Activated CD8-positive, alpha-beta T cell treated with anti-CD3 and anti-CD28 coated beads for 36 hours (primary cell): Measurements from ENCODE around the gene TBC1D1. TPM values are rescaled to one million over a fixed set of nuclear protein-coding genes. Genes with fewer than 3 reads are reported as not detected.

Source experiments
- ATAC-seq: fragments of 200-7000 bp; cut with Tn5 transposase; one replicate; pipeline ENCODE4 v1.10.0; 2021; ENCODE audit warnings: mild to moderate bottlenecking, moderate library complexity
- CTCF ChIA-PET: fragments of 350-600 bp; sonication (Branson Sonifier 250); formaldehyde crosslinking; loops from one replicate; lab custom pipeline; 2021; ENCODE audit warnings: antibody characterized with exemption; lab: Charles Lee
- POLR2A ChIA-PET: fragments of 350-600 bp; sonication (Branson Sonifier 250); formaldehyde crosslinking; loops from one replicate; lab custom pipeline; 2021; ENCODE audit warnings: antibody characterized with exemption; lab: Charles Lee
- DNase-seq: peaks from one replicate; pipeline ENCODE4 v3.0.0-alpha.2; 2020
- H3K27ac Mint-ChIP-seq: one replicate; pipeline ENCODE4 v1.8.0; 2021; ENCODE audit warnings: mild to moderate bottlenecking, mixed read lengths
- H3K27me3 Mint-ChIP-seq: one replicate; pipeline ENCODE4 v1.8.0; 2021; ENCODE audit warnings: mixed read lengths
- H3K36me3 Mint-ChIP-seq: one replicate; pipeline ENCODE4 v1.8.0; 2021; ENCODE audit warnings: low read depth, mixed read lengths
- H3K4me1 Mint-ChIP-seq: one replicate; pipeline ENCODE4 v1.8.0; 2021; ENCODE audit warnings: low read depth, mixed read lengths
- H3K4me3 Mint-ChIP-seq: one replicate; pipeline ENCODE4 v1.8.0; 2021; ENCODE audit warnings: mild to moderate bottlenecking, moderate library complexity, mixed read lengths
- H3K9me3 Mint-ChIP-seq: one replicate; pipeline ENCODE4 v1.8.0; 2021; ENCODE audit warnings: mixed read lengths
- intact Hi-C: fragments of 100-400 bp; cut with micrococcal nuclease; formaldehyde crosslinking; loops from one replicate; pipeline ENCODE4 v1.10.0; 2022
- total RNA-seq, 2 experiments: library from RNA; stranded (reverse); gene quantifications; one replicate each; pipeline ENCODE4 v1.2.3, GENCODE V29; 2021
- TF ChIP-seq, protein P1 (sequence below): fragments of 200-600 bp; IDR thresholded peaks from one replicate; pipeline ENCODE4 v1.8.0; 2022; ENCODE audit warnings: antibody characterized with exemption, mild to moderate bottlenecking

The TBC1D1 gene
- total RNA-seq, 2 experiments from 2014 or later: 79.4 to 91.4 TPM

DNA sequence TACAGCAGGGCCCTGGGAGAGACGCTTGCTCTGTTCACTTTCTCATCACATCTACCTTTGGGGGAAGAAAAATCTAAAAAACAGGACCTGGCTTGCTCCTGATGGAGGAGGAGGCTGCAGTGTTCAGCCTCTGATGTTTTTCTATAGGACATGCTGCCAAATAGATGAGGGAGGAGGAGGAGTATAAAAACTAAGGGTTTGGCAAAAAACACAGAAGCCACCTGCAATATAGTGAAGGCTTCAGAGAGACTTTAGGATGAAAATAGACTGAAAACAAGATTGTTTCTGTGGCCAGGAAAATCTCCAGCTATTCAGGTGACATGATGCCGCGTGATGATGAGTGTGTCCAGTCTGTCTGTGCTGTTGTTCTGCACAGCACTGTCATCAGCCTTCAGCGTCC lies 229.9 kb downstream of the TBC1D1 start:
- peaks cover 13% of the 10 kb centered on the region for H3K4me1 Mint-ChIP-seq
- H3K27me3 Mint-ChIP-seq: no peaks in the 10 kb centered on the region
- ChIA-PET CTCF (no interaction called here), POLR2A (interaction anchor here (0.8 to 1.3 kb wide), 2 partner anchors 9 to 134 kb away, joined by 3 to 5 read pairs; no protein-coding TSS in a partner anchor)
- TF ChIP-seq, protein P1, sequence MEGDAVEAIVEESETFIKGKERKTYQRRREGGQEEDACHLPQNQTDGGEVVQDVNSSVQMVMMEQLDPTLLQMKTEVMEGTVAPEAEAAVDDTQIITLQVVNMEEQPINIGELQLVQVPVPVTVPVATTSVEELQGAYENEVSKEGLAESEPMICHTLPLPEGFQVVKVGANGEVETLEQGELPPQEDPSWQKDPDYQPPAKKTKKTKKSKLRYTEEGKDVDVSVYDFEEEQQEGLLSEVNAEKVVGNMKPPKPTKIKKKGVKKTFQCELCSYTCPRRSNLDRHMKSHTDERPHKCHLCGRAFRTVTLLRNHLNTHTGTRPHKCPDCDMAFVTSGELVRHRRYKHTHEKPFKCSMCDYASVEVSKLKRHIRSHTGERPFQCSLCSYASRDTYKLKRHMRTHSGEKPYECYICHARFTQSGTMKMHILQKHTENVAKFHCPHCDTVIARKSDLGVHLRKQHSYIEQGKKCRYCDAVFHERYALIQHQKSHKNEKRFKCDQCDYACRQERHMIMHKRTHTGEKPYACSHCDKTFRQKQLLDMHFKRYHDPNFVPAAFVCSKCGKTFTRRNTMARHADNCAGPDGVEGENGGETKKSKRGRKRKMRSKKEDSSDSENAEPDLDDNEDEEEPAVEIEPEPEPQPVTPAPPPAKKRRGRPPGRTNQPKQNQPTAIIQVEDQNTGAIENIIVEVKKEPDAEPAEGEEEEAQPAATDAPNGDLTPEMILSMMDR: no peak
- no peak overlapping the region for H3K27ac Mint-ChIP-seq
- no peak for ATAC-seq
- no peak overlapping the region for H3K4me3 Mint-ChIP-seq
- H3K9me3 Mint-ChIP-seq: no peaks in the 10 kb centered on the region
- intact Hi-C loops: no loop called here
- H3K36me3 Mint-ChIP-seq: peaks cover 23% of the 10 kb centered on the region
- no peak for DNase-seq

DNA sequence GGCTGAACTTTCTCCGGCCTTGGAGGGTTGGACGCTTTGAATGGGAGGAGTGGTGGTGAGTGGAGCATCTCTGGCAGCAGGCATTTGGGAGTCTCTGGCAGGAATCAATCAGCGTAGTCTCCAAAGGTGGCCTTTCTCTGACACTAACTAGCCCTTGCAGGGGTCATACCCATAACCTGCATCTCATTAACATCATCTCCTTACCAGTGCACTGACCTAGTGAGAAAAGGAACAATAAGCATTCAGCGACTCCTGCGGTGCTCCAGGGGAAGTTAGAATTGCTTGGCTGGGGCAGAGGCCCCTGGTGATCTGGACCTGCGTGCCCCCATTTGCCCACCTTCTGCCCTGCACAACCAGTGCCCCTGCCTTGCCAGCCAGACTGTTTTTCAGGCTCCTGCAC lies 231.2 kb downstream of the TBC1D1 start:
- POLR2A ChIA-PET: no interaction called here
- Mint-ChIP-seq H3K4me1 (peaks cover 13% of the 10 kb centered on the region), H3K27ac (no peak overlapping the region), H3K27me3 (no peaks in the 10 kb centered on the region), H3K36me3 (peaks cover 27% of the 10 kb centered on the region), H3K4me3 (no peak overlapping the region), H3K9me3 (no peaks in the 10 kb centered on the region)
- CTCF ChIA-PET: no interaction called here
- TF ChIP-seq, protein P1: no peak
- DNase-seq: no peak
- intact Hi-C loops: no loop called here
- no peak for ATAC-seq

DNA sequence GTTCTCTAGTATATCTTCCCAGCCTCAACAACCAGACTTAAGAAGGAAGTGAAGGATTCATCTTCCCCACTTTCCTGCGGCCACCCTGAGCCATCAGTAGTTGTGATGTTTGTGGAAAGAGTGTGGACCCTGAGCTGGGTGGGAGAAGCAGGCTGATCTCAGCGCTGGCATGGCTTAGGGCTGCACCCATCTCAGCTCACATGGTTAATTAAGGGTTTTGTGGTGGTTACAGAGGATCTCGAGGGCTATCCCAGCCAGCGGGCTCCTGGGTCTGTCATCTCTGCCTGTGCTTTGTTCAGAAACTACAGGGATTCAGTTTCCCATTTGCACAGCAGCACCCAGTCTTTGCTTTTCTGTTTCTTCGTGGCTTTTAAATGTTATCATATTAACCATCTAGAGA lies 232.7 kb downstream of the TBC1D1 start:
- Mint-ChIP-seq H3K4me3 (no peak overlapping the region), H3K9me3 (no peaks in the 10 kb centered on the region), H3K4me1 (peaks cover 21% of the 10 kb centered on the region), H3K27me3 (no peaks in the 10 kb centered on the region), H3K36me3 (peaks cover 37% of the 10 kb centered on the region), H3K27ac (no peak overlapping the region)
- ATAC-seq: no peak
- ChIA-PET CTCF (interaction anchor here (1.1 to 1.8 kb wide), 4 partner anchors 12 to 56 kb away, joined by 3 to 4 read pairs (median 3); no protein-coding TSS in a partner anchor), POLR2A (no interaction called here)
- DNase-seq: no peak
- intact Hi-C loops: no loop called here
- TF ChIP-seq, protein P1: no peak

DNA sequence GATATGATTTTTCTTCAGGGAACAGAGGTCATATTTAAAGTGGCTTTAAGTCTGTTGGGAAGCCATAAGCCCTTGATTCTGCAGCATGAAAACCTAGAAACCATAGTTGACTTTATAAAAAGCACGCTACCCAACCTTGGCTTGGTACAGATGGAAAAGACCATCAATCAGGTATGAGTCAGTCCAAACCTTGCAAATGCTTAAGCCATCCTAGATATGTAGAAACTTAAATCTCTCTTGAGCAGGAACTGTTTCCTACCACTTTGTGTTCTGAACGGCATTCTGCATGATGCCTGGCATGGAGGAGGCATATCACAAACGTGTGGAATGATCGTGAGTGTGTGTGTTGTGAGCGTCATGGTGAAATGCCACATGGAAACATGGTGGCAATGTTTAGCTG lies 234.1 kb downstream of the TBC1D1 start:
- intact Hi-C loops: no loop called here
- Mint-ChIP-seq H3K27ac (no peak overlapping the region), H3K27me3 (no peaks in the 10 kb centered on the region), H3K9me3 (no peaks in the 10 kb centered on the region), H3K4me3 (no peak overlapping the region), H3K36me3 (peaks cover 44% of the 10 kb centered on the region), H3K4me1 (peaks cover 35% of the 10 kb centered on the region)
- TF ChIP-seq, protein P1: no peak
- ATAC-seq (no peak), DNase-seq (no peak)
- CTCF ChIA-PET: no interaction called here
- POLR2A ChIA-PET: no interaction called here

DNA sequence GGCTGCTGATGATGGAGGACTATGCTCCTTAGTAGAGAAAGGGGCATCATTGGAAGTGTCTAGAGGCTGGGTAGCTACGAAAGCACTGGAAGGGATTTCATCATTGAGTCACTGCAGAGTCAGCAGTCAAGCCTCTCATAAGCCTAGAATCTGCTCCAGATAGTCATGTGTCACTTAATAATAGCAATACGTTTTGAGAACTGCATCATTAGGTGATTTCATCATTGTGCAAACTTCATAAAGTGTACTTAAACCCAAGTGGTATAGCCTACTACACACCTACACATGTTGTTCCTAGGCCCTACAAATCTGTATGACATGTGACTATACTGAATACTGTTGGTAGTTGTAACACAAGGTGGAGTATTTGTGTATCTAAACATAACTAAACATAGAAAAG lies 234.9 kb downstream of the TBC1D1 start:
- ChIA-PET POLR2A (interaction anchor here (0.6 kb wide), 1 partner anchor 47 kb away, joined by 3 read pairs; no protein-coding TSS in a partner anchor), CTCF (no interaction called here)
- TF ChIP-seq, protein P1: no peak
- intact Hi-C loops: no loop called here
- DNase-seq (no peak), ATAC-seq (no peak)
- Mint-ChIP-seq H3K4me1 (peaks cover 44% of the 10 kb centered on the region), H3K4me3 (no peak overlapping the region), H3K36me3 (peaks cover 42% of the 10 kb centered on the region), H3K27me3 (no peaks in the 10 kb centered on the region), H3K9me3 (no peaks in the 10 kb centered on the region), H3K27ac (no peak overlapping the region)
